GM12878 (cell line): ENCODE measurements around the gene SLC5A8. TPM values are rescaled to one million over a fixed set of nuclear protein-coding genes. Genes with fewer than 3 reads are reported as not detected.

Experiments
- ATAC-seq: fragments of 200-7000 bp; cut with Tn5 transposase; 3 replicates; pipeline ENCODE4 v1.9.1; 2020; ENCODE audit warnings: mild to moderate bottlenecking, moderate library complexity
- BruUV-seq: library from RNA; stranded (reverse); fragments of 400-500 nt; replicated peaks from 2 replicates; lab custom pipeline; 2021; lab: Mats Ljungman, UMichigan
- CTCF ChIA-PET: fragments of 300-600 bp; sonication (Branson Sonifier 250); formaldehyde crosslinking; extraction: SDS; loops from one replicate; lab custom pipeline; 2021; ENCODE audit warnings: inconsistent platforms; lab: Yijun Ruan, JAX
- POLR2A ChIA-PET: fragments of 350-600 bp; formaldehyde crosslinking; extraction: SDS; loops from one replicate; lab custom pipeline; 2021; ENCODE audit warnings: inconsistent platforms; lab: Charles Lee
- RAD21 ChIA-PET: fragments of 300-600 bp; sonication (Branson Sonifier 250); formaldehyde crosslinking; loops from one replicate; lab custom pipeline; 2023; ENCODE audit warnings: antibody characterized with exemption; ENCODE audit not compliant: unreplicated experiment; lab: Charles Lee
- SMC1A ChIA-PET: fragments of 300-600 bp; sonication (Branson Sonifier 250); formaldehyde crosslinking; loops from one replicate; lab custom pipeline; 2023; ENCODE audit not compliant: unreplicated experiment, uncharacterized antibody; lab: Charles Lee
- DNase-seq: peaks from one replicate; pipeline ENCODE4 v3.0.0-alpha.2; 2011; ENCODE audit warnings: low read depth, low spot score
- FAIRE-seq: peaks from 3 replicates; lab custom pipeline; 2011; peaks lifted over from hg19 to GRCh38; lab: Jason Lieb, UNC
- H2AFZ ChIP-seq: 2 replicates; pipeline ENCODE4 v1.6.0; 2011; ENCODE audit warnings: low read depth, low read length, control low read depth; ENCODE audit not compliant: control insufficient read depth
- H3K27ac ChIP-seq: 2 replicates; pipeline ENCODE4 v1.5.1; 2011; ENCODE audit warnings: control low read depth; ENCODE audit not compliant: control insufficient read depth, insufficient read depth
- H3K27me3 ChIP-seq, 2 experiments: replicated peaks in 1 of 2; 2 replicates each; pipeline versions ENCODE4 v1.6.0 to v1.6.1; 2011; ENCODE audit warnings: low read length in 1 of 2; ENCODE audit not compliant: control insufficient read depth in 2 of 2, insufficient read depth in 2 of 2
- H3K36me3 ChIP-seq, 2 experiments: 2 replicates each; pipeline ENCODE4 v1.5.1; 2011; ENCODE audit warnings: low read length in 1 of 2; ENCODE audit not compliant: control insufficient read depth in 2 of 2, insufficient read depth in 2 of 2
- H3K4me1 ChIP-seq: 2 replicates; pipeline ENCODE4 v1.6.1; 2011; ENCODE audit warnings: mild to moderate bottlenecking, low read length, moderate library complexity, mixed read lengths; ENCODE audit not compliant: control insufficient read depth, insufficient read depth
- H3K4me2 ChIP-seq: 2 replicates; pipeline ENCODE4 v1.6.0; 2011; ENCODE audit warnings: control low read depth; ENCODE audit not compliant: control insufficient read depth, insufficient read depth
- H3K4me3 ChIP-seq: fragments of 200-600 bp; sonication (generic); 2 replicates; pipeline ENCODE4 v1.5.1; 2016
- H3K79me2 ChIP-seq: 2 replicates; pipeline ENCODE4 v1.6.0; 2011; ENCODE audit warnings: low read length; ENCODE audit not compliant: control insufficient read depth, insufficient read depth
- H3K9ac ChIP-seq: 2 replicates; pipeline ENCODE4 v1.8.0; 2011; ENCODE audit warnings: low read length, control low read depth, mixed read lengths; ENCODE audit not compliant: control insufficient read depth, insufficient read depth
- H3K9me3 ChIP-seq: replicated peaks from 3 replicates; pipeline ENCODE4 v1.5.1; 2011; ENCODE audit warnings: mild to moderate bottlenecking, low read length; ENCODE audit not compliant: control insufficient read depth, insufficient read depth
- H4K20me1 ChIP-seq: 2 replicates; pipeline ENCODE4 v1.6.0; 2011; ENCODE audit not compliant: control insufficient read depth, insufficient read depth
- CHD1 ChIP-seq: IDR thresholded peaks from 2 replicates; pipeline ENCODE4 v1.6.1; 2012; ENCODE audit warnings: low read depth, low read length, improper control_type of control experiment
- WRNIP1 ChIP-seq: IDR thresholded peaks from 2 replicates; pipeline ENCODE4 v1.6.1; 2011; ENCODE audit warnings: low read depth, low read length, improper control_type of control experiment, borderline replicate concordance
- YY1 ChIP-seq: IDR thresholded peaks from 2 replicates; pipeline ENCODE4 v1.6.1; 2011; ENCODE audit warnings: low read depth, mild to moderate bottlenecking, low read length
- WGBS: methylation state at CpG from one replicate; pipeline ENCODE4 v1.1.6; 2016; ENCODE audit warnings: low lambda C conversion rate; ENCODE audit not compliant: insufficient replicate concordance, insufficient coverage; ENCODE audit errors: missing lambda C conversion rate; 5-methylcytosine and 5-hydroxymethylcytosine counted together
- in situ Hi-C: fragments of 300-500 bp; cut with MboI; formaldehyde crosslinking; loops from 9 replicates; pipeline ENCODE4 v1.14.3; 2018; ENCODE audit warnings: mixed read lengths
- intact Hi-C: fragments of 100-400 bp; cut with micrococcal nuclease; formaldehyde crosslinking; loops from one replicate; pipeline ENCODE4 v1.14.2; 2022; ENCODE audit not compliant: unreplicated experiment
- polyA plus RNA-seq, 11 experiments: library from polyadenylated mRNA; depleted of rRNA in 4 of 11; unstranded in 6 of 11; stranded (reverse) in 5 of 11; fragments of >200 nt; fragmentation: Nextera tagmentation in 4 of 11; fragmentation: Illumina TruSeq in 1 of 11; extraction: Ambion mirVana in 4 of 11; extraction: Trizol in 1 of 11; gene quantifications; 1 replicate in 1 of 11; 2 replicates in 10 of 11; pipeline versions ENCODE4 v1.2.1 to v1.2.3, GENCODE V29; 2011 to 2016; ENCODE audit warnings: inconsistent platforms in 2 of 11, missing spikeins in 2 of 11, low read depth in 1 of 11
- total RNA-seq, 4 experiments: library from RNA; depleted of rRNA in 3 of 4; stranded (reverse); fragments of >200 nt in 3 of 4; fragmentation: Illumina TruSeq in 1 of 4; extraction: Trizol in 1 of 4; gene quantifications; 2 replicates each; pipeline versions ENCODE4 v1.2.1 to v1.2.3, GENCODE V29; 2013 to 2021
- TF ChIP-seq, protein P1 (sequence below): fragments of 450-650 bp; conservative IDR thresholded peaks from 2 replicates; pipeline ENCODE4 v1.6.1; 2017; ENCODE audit warnings: mild to moderate bottlenecking, moderate library complexity

The SLC5A8 gene
- total and polyA plus RNA-seq, 10 of the 15 experiments (the other 5 are each of a cell fraction or from before 2014, with no cell fraction given): not detected

DNA sequence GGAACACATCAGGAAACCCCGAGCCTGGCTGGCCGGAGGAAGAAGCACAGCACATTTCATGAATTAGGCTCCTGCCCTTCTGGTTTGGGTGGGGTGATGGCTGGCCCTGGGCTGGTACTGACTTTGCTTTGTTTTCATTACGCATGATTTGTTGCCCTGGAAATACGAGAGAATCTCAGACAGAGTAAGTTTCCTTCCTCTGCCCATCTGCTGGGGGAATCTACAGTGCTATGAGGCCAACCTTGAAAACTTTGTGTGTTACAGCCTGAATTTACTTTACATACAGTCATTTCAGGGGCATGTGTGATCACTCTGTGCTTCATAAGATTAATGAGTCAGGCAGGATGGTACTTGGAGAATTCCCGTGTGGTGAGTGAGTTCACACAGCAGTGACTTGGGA lies 20.5 kb upstream of the SLC5A8 start:
- no peak overlapping the region for H2AFZ ChIP-seq
- no peak for FAIRE-seq
- no peaks in the 10 kb centered on the region for H3K79me2 ChIP-seq
- 31% methylated on average over 5 of the region's 5 CpGs for WGBS
- no peak for ATAC-seq
- RAD21 ChIA-PET: no interaction called here
- H4K20me1 ChIP-seq: no peaks in the 10 kb centered on the region
- H3K27me3 ChIP-seq: no peaks in the 10 kb centered on the region
- intact Hi-C loops (no loop called here), in situ Hi-C loops (no loop called here)
- POLR2A ChIA-PET: no interaction called here
- no peak for DNase-seq
- H3K36me3 ChIP-seq: no peaks in the 10 kb centered on the region
- no peaks in the 10 kb centered on the region for H3K9me3 ChIP-seq
- BruUV-seq: no TSS peak
- CTCF ChIA-PET: no interaction called here
- SMC1A ChIA-PET: no interaction called here
- no peak overlapping the region for H3K9ac ChIP-seq
- H3K4me3 ChIP-seq: no peak overlapping the region
- no peak overlapping the region for H3K4me2 ChIP-seq
- no peak for TF ChIP-seq WRNIP1
- no peak for TF ChIP-seq YY1
- H3K27ac ChIP-seq: no peak overlapping the region
- H3K4me1 ChIP-seq: no peaks in the 10 kb centered on the region

DNA sequence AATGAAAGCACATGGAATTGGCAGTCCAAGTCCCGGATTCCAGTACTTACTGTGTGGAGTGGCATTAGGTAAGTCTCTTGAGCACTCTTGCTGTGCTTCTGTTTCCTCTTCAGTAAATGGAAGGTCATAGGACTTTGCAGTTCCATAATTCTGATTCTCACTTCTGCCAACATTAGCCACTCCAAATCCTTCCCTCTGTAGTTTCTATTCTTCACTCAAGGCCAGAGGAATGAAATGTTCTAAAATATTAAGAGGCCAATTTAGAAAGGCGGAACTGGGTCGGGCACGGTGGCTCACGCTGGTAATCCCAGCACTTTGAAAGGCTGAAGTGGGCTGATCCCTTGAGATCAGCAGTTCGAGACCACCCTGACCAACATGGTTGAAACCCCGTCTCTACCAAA lies 19.8 kb upstream of the SLC5A8 start:
- DNase-seq: no peak
- RAD21 ChIA-PET: no interaction called here

More for the DNA sequence above, 19.8 kb upstream of the SLC5A8 start:
- ChIA-PET SMC1A (no interaction called here), CTCF (no interaction called here), POLR2A (no interaction called here)
- Histone ChIP-seq H3K36me3 (no peaks in the 10 kb centered on the region), H3K4me3 (no peak overlapping the region), H2AFZ (no peak overlapping the region), H4K20me1 (no peaks in the 10 kb centered on the region), H3K4me2 (no peak overlapping the region), H3K27ac (no peak overlapping the region), H3K9ac (no peak overlapping the region), H3K79me2 (no peaks in the 10 kb centered on the region), H3K27me3 (no peaks in the 10 kb centered on the region), H3K4me1 (no peaks in the 10 kb centered on the region), H3K9me3 (no peaks in the 10 kb centered on the region)
- intact Hi-C loops (no loop called here), in situ Hi-C loops (no loop called here)
- BruUV-seq: no TSS peak
- ATAC-seq: no peak
- WGBS: 21% methylated on average over 7 of the region's 7 CpGs
- TF ChIP-seq, protein P1, sequence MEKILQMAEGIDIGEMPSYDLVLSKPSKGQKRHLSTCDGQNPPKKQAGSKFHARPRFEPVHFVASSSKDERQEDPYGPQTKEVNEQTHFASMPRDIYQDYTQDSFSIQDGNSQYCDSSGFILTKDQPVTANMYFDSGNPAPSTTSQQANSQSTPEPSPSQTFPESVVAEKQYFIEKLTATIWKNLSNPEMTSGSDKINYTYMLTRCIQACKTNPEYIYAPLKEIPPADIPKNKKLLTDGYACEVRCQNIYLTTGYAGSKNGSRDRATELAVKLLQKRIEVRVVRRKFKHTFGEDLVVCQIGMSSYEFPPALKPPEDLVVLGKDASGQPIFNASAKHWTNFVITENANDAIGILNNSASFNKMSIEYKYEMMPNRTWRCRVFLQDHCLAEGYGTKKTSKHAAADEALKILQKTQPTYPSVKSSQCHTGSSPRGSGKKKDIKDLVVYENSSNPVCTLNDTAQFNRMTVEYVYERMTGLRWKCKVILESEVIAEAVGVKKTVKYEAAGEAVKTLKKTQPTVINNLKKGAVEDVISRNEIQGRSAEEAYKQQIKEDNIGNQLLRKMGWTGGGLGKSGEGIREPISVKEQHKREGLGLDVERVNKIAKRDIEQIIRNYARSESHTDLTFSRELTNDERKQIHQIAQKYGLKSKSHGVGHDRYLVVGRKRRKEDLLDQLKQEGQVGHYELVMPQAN: no peak
- no peak for TF ChIP-seq CHD1
- no peak for FAIRE-seq
